H9 (cell line): ENCODE results near the gene PPP2R2B. TPM values are rescaled to one million over a fixed set of nuclear protein-coding genes. Genes with fewer than 3 reads are reported as not detected.

ENCODE experiments used
- DNase-seq: peaks from one replicate; pipeline ENCODE4 v3.0.0-alpha.2; 2017
- H2AFZ ChIP-seq: one replicate; pipeline ENCODE4 v1.6.1; 2013; ENCODE audit warnings: mild to moderate bottlenecking, low read length, control low read depth, moderate library complexity
- H2AK5ac ChIP-seq: 2 replicates; pipeline ENCODE4 v1.6.1; 2013; ENCODE audit warnings: low read length, control low read depth, mixed read lengths; ENCODE audit not compliant: insufficient read length
- H2BK120ac ChIP-seq: one replicate; pipeline ENCODE4 v1.6.1; 2013; ENCODE audit warnings: low read depth, mild to moderate bottlenecking, low read length, control low read depth, inconsistent platforms; ENCODE audit not compliant: poor library complexity, severe bottlenecking
- H2BK12ac ChIP-seq: 2 replicates; pipeline ENCODE4 v1.6.1; 2013; ENCODE audit warnings: low read length, control low read depth, mixed read lengths, low read depth; ENCODE audit not compliant: insufficient read length
- H2BK15ac ChIP-seq: 2 replicates; pipeline ENCODE4 v1.6.1; 2013; ENCODE audit warnings: low read depth, low read length, control low read depth
- H2BK20ac ChIP-seq: one replicate; pipeline ENCODE4 v1.6.1; 2013; ENCODE audit warnings: low read depth, mild to moderate bottlenecking, low read length, control low read depth, inconsistent platforms; ENCODE audit not compliant: poor library complexity, severe bottlenecking
- H2BK5ac ChIP-seq: 2 replicates; pipeline ENCODE4 v1.6.1; 2013; ENCODE audit warnings: low read length, control low read depth, mixed read lengths; ENCODE audit not compliant: insufficient read length
- H3K14ac ChIP-seq: 2 replicates; pipeline ENCODE4 v1.6.1; 2013; ENCODE audit warnings: low read length, control low read depth; ENCODE audit not compliant: insufficient read depth
- H3K18ac ChIP-seq: 2 replicates; pipeline ENCODE4 v1.6.1; 2013; ENCODE audit warnings: low read depth, mild to moderate bottlenecking, mixed read lengths, low read length, control low read depth; ENCODE audit not compliant: insufficient read length
- H3K23ac ChIP-seq: 2 replicates; pipeline ENCODE4 v1.6.1; 2013; ENCODE audit warnings: low read length, control low read depth, mixed read lengths, low read depth; ENCODE audit not compliant: insufficient read length
- H3K23me2 ChIP-seq: 2 replicates; pipeline ENCODE4 v1.6.1; 2013; ENCODE audit warnings: low read depth, mild to moderate bottlenecking, mixed read lengths, low read length, control low read depth; ENCODE audit not compliant: insufficient read length, poor library complexity, severe bottlenecking
- H3K27ac ChIP-seq: 2 replicates; pipeline ENCODE4 v1.5.1; 2013; ENCODE audit warnings: low read length, control low read depth, mixed read lengths, low read depth; ENCODE audit not compliant: insufficient read length
- H3K27me3 ChIP-seq: 2 replicates; pipeline ENCODE4 v1.6.1; 2013; ENCODE audit warnings: low read length, control low read depth, inconsistent platforms; ENCODE audit not compliant: insufficient read depth
- H3K4ac ChIP-seq: 2 replicates; pipeline ENCODE4 v1.6.1; 2013; ENCODE audit warnings: low read depth, mild to moderate bottlenecking, control low read depth, inconsistent platforms, low read length, moderate library complexity
- H3K4me1 ChIP-seq: 2 replicates; pipeline ENCODE4 v1.6.1; 2013; ENCODE audit warnings: low read length, control low read depth, inconsistent platforms; ENCODE audit not compliant: insufficient read depth
- H3K4me2 ChIP-seq: 2 replicates; pipeline ENCODE4 v1.6.1; 2013; ENCODE audit warnings: low read length, control low read depth, mixed read lengths; ENCODE audit not compliant: insufficient read length, insufficient read depth
- H3K56ac ChIP-seq: 2 replicates; pipeline ENCODE4 v1.6.1; 2013; ENCODE audit warnings: low read depth, mild to moderate bottlenecking, mixed read lengths, low read length, control low read depth; ENCODE audit not compliant: insufficient read length
- H3K79me1 ChIP-seq: 2 replicates; pipeline ENCODE4 v1.6.1; 2013; ENCODE audit warnings: low read depth, mild to moderate bottlenecking, moderate library complexity, low read length, control low read depth, inconsistent platforms; ENCODE audit not compliant: insufficient read depth, poor library complexity, severe bottlenecking
- H3K79me2 ChIP-seq: 2 replicates; pipeline ENCODE4 v1.6.1; 2013; ENCODE audit warnings: low read length, control low read depth, inconsistent platforms; ENCODE audit not compliant: insufficient read depth
- H3K9ac ChIP-seq: 2 replicates; pipeline ENCODE4 v1.6.1; 2013; ENCODE audit warnings: low read length, control low read depth, mixed read lengths; ENCODE audit not compliant: insufficient read length; ENCODE audit errors: extremely low read depth
- H3K9me3 ChIP-seq: one replicate; pipeline ENCODE4 v1.6.1; 2013; ENCODE audit warnings: low read depth, low read length, inconsistent platforms; ENCODE audit not compliant: control insufficient read depth
- H3T11ph ChIP-seq: one replicate; pipeline ENCODE4 v1.6.1; 2013; ENCODE audit warnings: mild to moderate bottlenecking, low read length, control low read depth, inconsistent platforms
- H4K20me1 ChIP-seq: one replicate; pipeline ENCODE4 v1.6.1; 2013; ENCODE audit not compliant: control insufficient read depth, insufficient read length, insufficient read depth
- H4K5ac ChIP-seq: 2 replicates; pipeline ENCODE4 v1.6.1; 2013; ENCODE audit warnings: low read depth, mild to moderate bottlenecking, mixed read lengths, low read length, control low read depth; ENCODE audit not compliant: insufficient read length
- H4K8ac ChIP-seq: replicated peaks from 2 replicates; pipeline ENCODE4 v1.6.1; 2013; ENCODE audit warnings: low read length, control low read depth, mixed read lengths, low read depth; ENCODE audit not compliant: insufficient read length
- H4K91ac ChIP-seq: 2 replicates; pipeline ENCODE4 v1.6.1; 2013; ENCODE audit warnings: low read depth, mild to moderate bottlenecking, moderate library complexity, mixed read lengths, low read length, control low read depth; ENCODE audit not compliant: insufficient read length
- H3K27ac Mint-ChIP-seq, 3 experiments: 2 replicates in 2 of 3; 3 replicates in 1 of 3; pipeline ENCODE4 v1.8.0; 2020 to 2021; ENCODE audit warnings: mixed read lengths in 3 of 3, mild to moderate bottlenecking in 1 of 3, moderate library complexity in 1 of 3
- H3K27me3 Mint-ChIP-seq: 2 replicates; pipeline ENCODE4 v1.8.0; 2021; ENCODE audit warnings: low read depth, mild to moderate bottlenecking, moderate library complexity, mixed read lengths
- H3K36me3 Mint-ChIP-seq, 3 experiments: 2 replicates in 2 of 3; 3 replicates in 1 of 3; pipeline ENCODE4 v1.8.0; 2020 to 2021; ENCODE audit warnings: low read depth in 3 of 3, mixed read lengths in 3 of 3; ENCODE audit not compliant: insufficient read depth in 1 of 3
- H3K4me1 Mint-ChIP-seq, 2 experiments: 2 replicates each; pipeline ENCODE4 v1.8.0; 2020; ENCODE audit warnings: mixed read lengths in 2 of 2
- H3K4me3 Mint-ChIP-seq, 2 experiments: 2 replicates in 1 of 2; 3 replicates in 1 of 2; pipeline ENCODE4 v1.8.0; 2020 to 2021; ENCODE audit warnings: mild to moderate bottlenecking in 2 of 2, mixed read lengths in 2 of 2, moderate library complexity in 1 of 2
- H3K9me3 Mint-ChIP-seq, 2 experiments: 2 replicates in 1 of 2; 3 replicates in 1 of 2; pipeline ENCODE4 v1.8.0; 2020; ENCODE audit warnings: mild to moderate bottlenecking in 2 of 2, mixed read lengths in 2 of 2, moderate library complexity in 1 of 2
- WGBS: extraction: QIAGEN DNeasy Blood & Tissue Kit; methylation state at CpG from one replicate; pipeline ENCODE4 v1.1.7; 2013; ENCODE audit warnings: missing lambda C conversion rate, low lambda C conversion rate, mixed read lengths; ENCODE audit not compliant: insufficient read length; ENCODE audit errors: extremely low coverage; 5-methylcytosine and 5-hydroxymethylcytosine counted together
- total RNA-seq: library from RNA; stranded (reverse); gene quantifications from 2 replicates; pipeline ENCODE4 v1.2.1, GENCODE V29; 2021
- TF ChIP-seq, protein P1 (sequence below): fragments of 200-600 bp; sonication (generic); conservative IDR thresholded peaks from 3 replicates; pipeline ENCODE4 v1.8.0; 2021; ENCODE audit warnings: antibody characterized with exemption, mild to moderate bottlenecking

The PPP2R2B gene
- total RNA-seq, 1 experiment from 2014 or later, result 14.3 TPM

DNA sequence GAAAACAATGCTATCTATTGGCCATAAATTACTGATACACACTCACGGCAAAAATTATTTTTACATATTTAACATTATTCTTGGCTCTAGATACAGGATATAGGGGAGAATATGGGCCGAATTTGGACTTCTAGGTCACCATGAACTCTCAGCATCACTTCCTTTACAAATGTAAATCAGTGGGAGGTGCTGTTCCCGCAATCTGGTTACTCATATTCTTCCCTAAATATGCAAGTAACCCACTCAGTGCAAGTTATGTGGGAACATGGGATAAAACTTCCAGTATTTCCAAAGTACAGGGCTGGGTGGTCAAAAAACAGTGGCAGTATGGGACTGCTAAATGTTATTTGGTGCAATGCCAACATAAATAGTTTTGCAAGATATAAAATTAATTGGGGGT, 145.6 kb downstream of the PPP2R2B start:
- Mint-ChIP-seq H3K9me3 (peaks cover 35 to 39% of the 10 kb centered on the region in 2 experiments), H3K36me3 (peaks cover 26 to 39% (median 33%) of the 10 kb centered on the region in 3 experiments), H3K4me3 (no peak overlapping the region), H3K27me3 (peaks cover 2% of the 10 kb centered on the region; the same call in 1 of the 2 replicates), H3K27ac (no peak overlapping the region), H3K4me1 (peaks cover 14 to 20% of the 10 kb centered on the region in 2 experiments)
- Histone ChIP-seq H3K27ac (no peak overlapping the region), H3K9me3 (peaks cover 6% of the 10 kb centered on the region), H4K20me1 (no peaks in the 10 kb centered on the region), H4K8ac (no peak overlapping the region), H2AFZ (no peak overlapping the region), H3K9ac (no peak overlapping the region), H3K23me2 (no peaks in the 10 kb centered on the region), H3K4me2 (no peak overlapping the region), H2AK5ac (no peak overlapping the region), H3K4ac (no peak overlapping the region), H2BK5ac (no peak overlapping the region), H3K27me3 (no peaks in the 10 kb centered on the region), H3K4me1 (peaks cover 7% of the 10 kb centered on the region; the same call in 1 of the 2 replicates), H2BK120ac (no peak overlapping the region), H3K14ac (no peak overlapping the region), H4K91ac (no peak overlapping the region), H2BK15ac (no peak overlapping the region), H3K79me1 (no peaks in the 10 kb centered on the region), H3K23ac (no peak overlapping the region), H3T11ph (no peak overlapping the region), H4K5ac (no peak overlapping the region), H3K18ac (no peak overlapping the region), H3K56ac (no peak overlapping the region), H3K79me2 (no peaks in the 10 kb centered on the region), H2BK12ac (no peak overlapping the region), H2BK20ac (no peak overlapping the region)
- DNase-seq, result no peak
- TF ChIP-seq, protein P1, sequence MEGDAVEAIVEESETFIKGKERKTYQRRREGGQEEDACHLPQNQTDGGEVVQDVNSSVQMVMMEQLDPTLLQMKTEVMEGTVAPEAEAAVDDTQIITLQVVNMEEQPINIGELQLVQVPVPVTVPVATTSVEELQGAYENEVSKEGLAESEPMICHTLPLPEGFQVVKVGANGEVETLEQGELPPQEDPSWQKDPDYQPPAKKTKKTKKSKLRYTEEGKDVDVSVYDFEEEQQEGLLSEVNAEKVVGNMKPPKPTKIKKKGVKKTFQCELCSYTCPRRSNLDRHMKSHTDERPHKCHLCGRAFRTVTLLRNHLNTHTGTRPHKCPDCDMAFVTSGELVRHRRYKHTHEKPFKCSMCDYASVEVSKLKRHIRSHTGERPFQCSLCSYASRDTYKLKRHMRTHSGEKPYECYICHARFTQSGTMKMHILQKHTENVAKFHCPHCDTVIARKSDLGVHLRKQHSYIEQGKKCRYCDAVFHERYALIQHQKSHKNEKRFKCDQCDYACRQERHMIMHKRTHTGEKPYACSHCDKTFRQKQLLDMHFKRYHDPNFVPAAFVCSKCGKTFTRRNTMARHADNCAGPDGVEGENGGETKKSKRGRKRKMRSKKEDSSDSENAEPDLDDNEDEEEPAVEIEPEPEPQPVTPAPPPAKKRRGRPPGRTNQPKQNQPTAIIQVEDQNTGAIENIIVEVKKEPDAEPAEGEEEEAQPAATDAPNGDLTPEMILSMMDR, result no peak
- no CpG with 5 or more reads among the region's 3 CpGs for WGBS
